Fibroblast of mammary gland (primary cell): ENCODE data around the gene PAK6.

Experiments used
- DNase-seq: peaks from one replicate; pipeline ENCODE4 v3.0.0-alpha.2; 2010; ENCODE audit warnings: low read depth
- H3K4me3 ChIP-seq: 2 replicates; pipeline ENCODE4 v1.5.1; 2011; ENCODE audit warnings: low read depth, mild to moderate bottlenecking, low read length, moderate library complexity; ENCODE audit not compliant: control insufficient read depth
- CTCF ChIP-seq: conservative IDR thresholded peaks from 2 replicates; pipeline ENCODE4 v1.5.1; 2011; ENCODE audit warnings: low read depth, low read length, inconsistent platforms; ENCODE audit not compliant: control insufficient read depth, insufficient read depth

Gene PAK6

GRCh38 chr15:40241269-40242212, 2.7 kb downstream of the PAK6 start:
- H3K4me3 ChIP-seq: no peak overlapping the region
- no peak for TF ChIP-seq CTCF
- no peak for DNase-seq

GRCh38 chr15:40242213-40242599, 3.3 kb downstream of the PAK6 start:
- no peak for TF ChIP-seq CTCF
- no peak overlapping the region for H3K4me3 ChIP-seq
- no peak for DNase-seq

- H3K4me3 ChIP-seq: no peak overlapping the region
- TF ChIP-seq CTCF: no peak
- DNase-seq: no peak
Measured at GRCh38 chr15:40242601-40243000, 3.7 kb downstream of the PAK6 start.

GRCh38 chr15:40243126-40243810, 4.4 kb downstream of the PAK6 start:
- no peak for TF ChIP-seq CTCF
- no peak for DNase-seq
- no peak overlapping the region for H3K4me3 ChIP-seq

GRCh38 chr15:40244961-40245523, 6.2 kb downstream of the PAK6 start:
- DNase-seq: no peak
- no peak overlapping the region for H3K4me3 ChIP-seq
- no peak for TF ChIP-seq CTCF

- no peak for TF ChIP-seq CTCF
- DNase-seq: no peak
- no peak overlapping the region for H3K4me3 ChIP-seq
Measured at GRCh38 chr15:40245666-40246450, 7.0 kb downstream of the PAK6 start.
